Mesenchymal stem cell (in vitro differentiated cells and primary cell): ENCODE results near the gene IL21R.
A peak's percentile ranks its signal among the peaks of the same experiment; 100 is the strongest.

Source experiments
- DNase-seq: peaks from one replicate; pipeline ENCODE4 v3.0.0-alpha.2; 2013
- H2AFZ ChIP-seq: one replicate; pipeline ENCODE4 v1.6.1; 2013; ENCODE audit warnings: low read depth, mild to moderate bottlenecking, control low read depth, inconsistent platforms, low read length, moderate library complexity
- H2AK5ac ChIP-seq: 2 replicates; pipeline ENCODE4 v1.6.1; 2013; ENCODE audit warnings: low read length, moderate library complexity, mild to moderate bottlenecking, inconsistent platforms; ENCODE audit not compliant: severe bottlenecking
- H2BK120ac ChIP-seq: one replicate; pipeline ENCODE4 v1.6.1; 2013; ENCODE audit warnings: low read depth, mild to moderate bottlenecking, inconsistent platforms, low read length, moderate library complexity
- H2BK12ac ChIP-seq, 2 experiments: one replicate each; pipeline ENCODE4 v1.6.1; 2013; ENCODE audit warnings: inconsistent platforms in 2 of 2, low read length in 2 of 2, mild to moderate bottlenecking in 2 of 2, moderate library complexity in 2 of 2, control low read depth in 1 of 2
- H2BK15ac ChIP-seq: one replicate; pipeline ENCODE4 v1.6.1; 2013; ENCODE audit warnings: mild to moderate bottlenecking, low read depth, inconsistent platforms; ENCODE audit not compliant: poor library complexity, severe bottlenecking
- H2BK5ac ChIP-seq: 2 replicates; pipeline ENCODE4 v1.6.1; 2013; ENCODE audit warnings: low read depth, mild to moderate bottlenecking, low read length, control low read depth, inconsistent platforms; ENCODE audit not compliant: poor library complexity, severe bottlenecking
- H3K14ac ChIP-seq, 2 experiments: one replicate each; pipeline ENCODE4 v1.6.1; 2013; ENCODE audit warnings: inconsistent platforms in 2 of 2, low read length in 2 of 2, control low read depth in 1 of 2, mild to moderate bottlenecking in 1 of 2, moderate library complexity in 1 of 2
- H3K18ac ChIP-seq, 2 experiments: one replicate each; pipeline ENCODE4 v1.6.1; 2013; ENCODE audit warnings: inconsistent platforms in 2 of 2, low read length in 2 of 2, control low read depth in 1 of 2, low read depth in 1 of 2, mild to moderate bottlenecking in 1 of 2
- H3K23ac ChIP-seq, 2 experiments: one replicate each; pipeline ENCODE4 v1.6.1; 2013; ENCODE audit warnings: inconsistent platforms in 2 of 2, low read length in 2 of 2, mild to moderate bottlenecking in 2 of 2, moderate library complexity in 2 of 2, control low read depth in 1 of 2
- H3K27ac ChIP-seq: 2 replicates; pipeline ENCODE4 v1.5.1; 2013; ENCODE audit warnings: mild to moderate bottlenecking, moderate library complexity, low read length, control low read depth, inconsistent platforms; ENCODE audit not compliant: poor library complexity, severe bottlenecking
- H3K27me3 ChIP-seq, 2 experiments: 2 replicates each; pipeline versions ENCODE4 v1.6.1 to v1.7.0; 2013; ENCODE audit warnings: low read length in 2 of 2, mild to moderate bottlenecking in 2 of 2, moderate library complexity in 2 of 2, control low read depth in 1 of 2, inconsistent platforms in 1 of 2; ENCODE audit not compliant: control insufficient read depth in 1 of 2, insufficient read depth in 1 of 2
- H3K36me3 ChIP-seq, 2 experiments: 2 replicates each; pipeline versions ENCODE4 v1.6.1 to v1.7.0; 2013; ENCODE audit warnings: low read length in 2 of 2, control low read depth in 1 of 2, inconsistent platforms in 1 of 2, low read depth in 1 of 2, mild to moderate bottlenecking in 1 of 2; ENCODE audit not compliant: insufficient read depth in 2 of 2, control insufficient read depth in 1 of 2
- H3K4ac ChIP-seq, 2 experiments: one replicate each; pipeline ENCODE4 v1.6.1; 2013; ENCODE audit warnings: inconsistent platforms in 2 of 2, low read length in 2 of 2, mild to moderate bottlenecking in 2 of 2, moderate library complexity in 2 of 2, control low read depth in 1 of 2, low read depth in 1 of 2
- H3K4me1 ChIP-seq: 2 replicates; pipeline ENCODE4 v1.6.1; 2013; ENCODE audit warnings: low read depth, low read length, control low read depth; ENCODE audit not compliant: control insufficient read depth, insufficient read depth
- H3K4me2 ChIP-seq: 2 replicates; pipeline ENCODE4 v1.6.1; 2013; ENCODE audit warnings: low read length, mild to moderate bottlenecking, inconsistent platforms; ENCODE audit not compliant: poor library complexity, severe bottlenecking
- H3K4me3 ChIP-seq, 2 experiments: 2 replicates each; pipeline versions ENCODE4 v1.5.1 to v1.7.0; 2013; ENCODE audit warnings: low read length in 2 of 2, mild to moderate bottlenecking in 2 of 2, control low read depth in 1 of 2, low read depth in 1 of 2; ENCODE audit not compliant: insufficient read depth in 1 of 2
- H3K79me1 ChIP-seq: replicated peaks from 2 replicates; pipeline ENCODE4 v1.6.1; 2013; ENCODE audit warnings: mild to moderate bottlenecking, control low read depth, low read length, inconsistent platforms; ENCODE audit not compliant: poor library complexity, severe bottlenecking
- H3K9ac ChIP-seq: 2 replicates; pipeline ENCODE4 v1.7.0; 2013; ENCODE audit warnings: mild to moderate bottlenecking, low read length, moderate library complexity
- H3K9me3 ChIP-seq: 2 replicates; pipeline ENCODE4 v1.7.0; 2013; ENCODE audit warnings: mild to moderate bottlenecking, low read length; ENCODE audit not compliant: control insufficient read depth
- H4K8ac ChIP-seq: one replicate; pipeline ENCODE4 v1.6.1; 2013; ENCODE audit warnings: inconsistent platforms, mild to moderate bottlenecking, low read length, moderate library complexity
- H4K91ac ChIP-seq: one replicate; pipeline ENCODE4 v1.6.1; 2013; ENCODE audit warnings: mild to moderate bottlenecking, low read length, inconsistent platforms
- WGBS: methylation state at CpG from one replicate; pipeline ENCODE4 v1.1.7; 2013; ENCODE audit warnings: mixed read lengths; 5-methylcytosine and 5-hydroxymethylcytosine counted together

The IL21R gene

GRCh38 chr16:27491894-27492587 is 90.1 kb downstream of the IL21R start:
- Histone ChIP-seq H2BK120ac (no peak overlapping the region), H3K27me3 (no peaks in the 10 kb centered on the region), H3K27ac (no peak overlapping the region), H3K79me1 (peaks cover 34% of the 10 kb centered on the region), H3K18ac (peak overlapping the region in 1 of 2 experiments; percentile 14), H4K91ac (no peak overlapping the region), H3K4me2 (no peak overlapping the region), H4K8ac (no peak overlapping the region), H3K9me3 (no peaks in the 10 kb centered on the region), H3K23ac (no peak overlapping the region), H3K4me1 (peaks cover 11% of the 10 kb centered on the region), H3K36me3 (peaks cover 72 to 98% of the 10 kb centered on the region in 2 experiments), H2BK5ac (no peak overlapping the region), H2AFZ (no peak overlapping the region), H2AK5ac (no peak overlapping the region), H3K4ac (no peak overlapping the region), H2BK12ac (no peak overlapping the region), H3K14ac (no peak overlapping the region), H3K9ac (no peak overlapping the region), H2BK15ac (no peak overlapping the region), H3K4me3 (no peak overlapping the region)
- 84% methylated on average over 16 of the region's 16 CpGs for WGBS
- DNase-seq = no peak

GRCh38 chr16:27492588-27492979 is 90.6 kb downstream of the IL21R start:
- 80% methylated on average over 4 of the region's 11 CpGs for WGBS
- H3K4ac ChIP-seq = no peak overlapping the region
- H2AK5ac ChIP-seq = no peak overlapping the region
- no peak overlapping the region for H3K4me3 ChIP-seq
- no peak overlapping the region for H4K8ac ChIP-seq
- peaks cover 72 to 98% of the 10 kb centered on the region in 2 experiments for H3K36me3 ChIP-seq
- no peak overlapping the region for H4K91ac ChIP-seq
- H3K23ac ChIP-seq = no peak overlapping the region
- H3K4me1 ChIP-seq = peaks cover 11% of the 10 kb centered on the region
- H3K27ac ChIP-seq = no peak overlapping the region
- no peak overlapping the region for H2BK15ac ChIP-seq
- H2BK120ac ChIP-seq = no peak overlapping the region
- H2BK5ac ChIP-seq = no peak overlapping the region
- no peak overlapping the region for H3K9ac ChIP-seq
- H3K9me3 ChIP-seq = no peaks in the 10 kb centered on the region
- H3K14ac ChIP-seq = no peak overlapping the region
- no peak overlapping the region for H2AFZ ChIP-seq
- peaks cover 34% of the 10 kb centered on the region for H3K79me1 ChIP-seq
- no peak overlapping the region for H3K4me2 ChIP-seq
- H3K27me3 ChIP-seq = no peaks in the 10 kb centered on the region
- no peak overlapping the region for H3K18ac ChIP-seq
- DNase-seq = no peak
- H2BK12ac ChIP-seq = no peak overlapping the region

- no peak overlapping the region for H2BK5ac ChIP-seq
- no peak overlapping the region for H2BK15ac ChIP-seq
- no peak overlapping the region for H4K91ac ChIP-seq
- H2AFZ ChIP-seq = no peak overlapping the region
- H3K9me3 ChIP-seq = no peaks in the 10 kb centered on the region
- no peak overlapping the region for H3K23ac ChIP-seq
- WGBS = 97% methylated on average over 13 of the region's 13 CpGs
- peaks cover 29% of the 10 kb centered on the region for H3K79me1 ChIP-seq
- H2BK12ac ChIP-seq = no peak overlapping the region
- no peak overlapping the region for H3K14ac ChIP-seq
- no peaks in the 10 kb centered on the region for H3K27me3 ChIP-seq
- H2BK120ac ChIP-seq = no peak overlapping the region
- no peak overlapping the region for H2AK5ac ChIP-seq
- peaks cover 70 to 97% of the 10 kb centered on the region in 2 experiments for H3K36me3 ChIP-seq
- H3K27ac ChIP-seq = no peak overlapping the region
- peak overlapping the region; percentile 48 for H3K9ac ChIP-seq
- H3K4me2 ChIP-seq = no peak overlapping the region
- no peak overlapping the region for H3K4me3 ChIP-seq
- no peak overlapping the region for H4K8ac ChIP-seq
- no peak for DNase-seq
- no peak overlapping the region for H3K4ac ChIP-seq
- no peak overlapping the region for H3K18ac ChIP-seq
- peaks cover 11% of the 10 kb centered on the region for H3K4me1 ChIP-seq
Measured at GRCh38 chr16:27495191-27495590, 93.2 kb downstream of the IL21R start.

GRCh38 chr16:27498031-27498825 is 96.3 kb downstream of the IL21R start:
- 98% methylated on average over 9 of the region's 9 CpGs for WGBS
- DNase-seq = no peak

More at GRCh38 chr16:27498031-27498825, 96.3 kb downstream of the IL21R start:
- Histone ChIP-seq H3K9ac (no peak overlapping the region), H3K23ac (no peak overlapping the region), H2BK120ac (no peak overlapping the region), H3K4me2 (no peak overlapping the region), H2BK12ac (no peak overlapping the region), H3K79me1 (peaks cover 21% of the 10 kb centered on the region), H2AFZ (no peak overlapping the region), H3K36me3 (peaks cover 74 to 97% of the 10 kb centered on the region in 2 experiments), H3K14ac (no peak overlapping the region), H3K4me3 (no peak overlapping the region), H2BK15ac (no peak overlapping the region), H3K27ac (no peak overlapping the region), H3K27me3 (no peaks in the 10 kb centered on the region), H4K8ac (no peak overlapping the region), H2BK5ac (no peak overlapping the region), H3K4ac (no peak overlapping the region), H3K18ac (no peak overlapping the region), H3K4me1 (peaks cover 6% of the 10 kb centered on the region), H4K91ac (no peak overlapping the region), H3K9me3 (no peaks in the 10 kb centered on the region), H2AK5ac (no peak overlapping the region)
